IMR-90 (cell line): ENCODE results near the gene AADAC. TPM values are rescaled to one million over a fixed set of nuclear protein-coding genes. Genes with fewer than 3 reads are reported as not detected.

Source experiments
- ATAC-seq: fragments of 200-7000 bp; cut with Tn5 transposase; 2 replicates; pipeline ENCODE4 v1.9.1; 2020; ENCODE audit warnings: low read depth, mild to moderate bottlenecking, moderate library complexity
- BruUV-seq: library from RNA; stranded (reverse); fragments of 400-500 nt; replicated peaks from 2 replicates; lab custom pipeline; 2021; lab: Mats Ljungman, UMichigan
- CTCF ChIA-PET: fragments of 300-600 bp; formaldehyde crosslinking; extraction: SDS; loops from one replicate; lab custom pipeline; 2021; ENCODE audit warnings: antibody characterized with exemption; lab: Yijun Ruan, JAX
- POLR2A ChIA-PET: fragments of 300-600 bp; sonication (Branson Sonifier 250); formaldehyde crosslinking; loops from one replicate; lab custom pipeline; 2022; ENCODE audit warnings: antibody characterized with exemption; ENCODE audit not compliant: unreplicated experiment; lab: Charles Lee
- DNase-seq: peaks from one replicate; pipeline ENCODE4 v3.0.0; 2013
- H2AFZ ChIP-seq: replicated peaks from 2 replicates; pipeline ENCODE3; 2013; ENCODE audit warnings: low read length, mild to moderate bottlenecking; ENCODE audit not compliant: poor library complexity
- H2AK5ac ChIP-seq: 2 replicates; pipeline ENCODE4 v1.6.1; 2013; ENCODE audit warnings: low read depth, low read length, inconsistent platforms
- H2AK9ac ChIP-seq: replicated peaks from 2 replicates; pipeline ENCODE3; 2013; ENCODE audit warnings: mild to moderate bottlenecking, low read depth, low read length, moderate library complexity; ENCODE audit not compliant: poor library complexity
- H2BK120ac ChIP-seq: 2 replicates; pipeline ENCODE4 v1.6.1; 2013; ENCODE audit warnings: low read depth, low read length, inconsistent platforms
- H2BK15ac ChIP-seq: 3 replicates; pipeline ENCODE4 v1.6.1; 2013; ENCODE audit warnings: low read depth, low read length, inconsistent platforms
- H2BK20ac ChIP-seq: 2 replicates; pipeline ENCODE4 v1.6.1; 2013; ENCODE audit warnings: low read depth, mild to moderate bottlenecking, inconsistent platforms, low read length, moderate library complexity
- H2BK5ac ChIP-seq: 2 replicates; pipeline ENCODE4 v1.6.1; 2013; ENCODE audit warnings: mild to moderate bottlenecking, low read depth, low read length, inconsistent platforms; ENCODE audit not compliant: poor library complexity, severe bottlenecking
- H3K14ac ChIP-seq: replicated peaks from 2 replicates; pipeline ENCODE4 v1.6.1; 2013; ENCODE audit warnings: low read depth, low read length, inconsistent platforms
- H3K18ac ChIP-seq: 2 replicates; pipeline ENCODE4 v1.6.1; 2013; ENCODE audit warnings: low read depth, low read length, control low read depth
- H3K23ac ChIP-seq: 2 replicates; pipeline ENCODE4 v1.6.1; 2013; ENCODE audit warnings: low read depth, low read length, inconsistent platforms
- H3K27ac ChIP-seq: 2 replicates; pipeline ENCODE4 v1.5.1; 2013; ENCODE audit warnings: mild to moderate bottlenecking, control low read depth, low read length; ENCODE audit not compliant: insufficient read depth
- H3K27me3 ChIP-seq: 2 replicates; pipeline ENCODE4 v1.6.1; 2013; ENCODE audit warnings: low read length; ENCODE audit not compliant: control insufficient read depth, insufficient read depth
- H3K36me3 ChIP-seq: 2 replicates; pipeline ENCODE4 v1.6.1; 2013; ENCODE audit warnings: low read length, mixed read lengths; ENCODE audit not compliant: control insufficient read depth, insufficient read depth
- H3K4ac ChIP-seq: 2 replicates; pipeline ENCODE4 v1.6.1; 2013; ENCODE audit warnings: low read depth, low read length, inconsistent platforms
- H3K4me1 ChIP-seq: 2 replicates; pipeline ENCODE4 v1.6.1; 2013; ENCODE audit warnings: low read length, mixed read lengths; ENCODE audit not compliant: control insufficient read depth, insufficient read depth
- H3K4me2 ChIP-seq: 2 replicates; pipeline ENCODE4 v1.6.1; 2013; ENCODE audit warnings: low read depth, mild to moderate bottlenecking, control low read depth, low read length, moderate library complexity
- H3K4me3 ChIP-seq: 2 replicates; pipeline ENCODE4 v1.5.1; 2013; ENCODE audit warnings: low read depth, mild to moderate bottlenecking, control low read depth, low read length, moderate library complexity; ENCODE audit not compliant: insufficient read depth
- H3K56ac ChIP-seq: 2 replicates; pipeline ENCODE4 v1.6.1; 2013; ENCODE audit warnings: low read length, inconsistent platforms; ENCODE audit not compliant: insufficient read depth; ENCODE audit errors: extremely low read depth
- H3K79me1 ChIP-seq, 2 experiments: 2 replicates each; pipeline ENCODE4 v1.6.1; 2013; ENCODE audit warnings: low read length in 2 of 2, inconsistent platforms in 1 of 2, low read depth in 1 of 2
- H3K9ac ChIP-seq: 2 replicates; pipeline ENCODE4 v1.6.1; 2013; ENCODE audit warnings: low read depth, low read length, control low read depth
- H3K9me1 ChIP-seq: 2 replicates; pipeline ENCODE4 v1.6.1; 2013; ENCODE audit warnings: low read length, inconsistent platforms; ENCODE audit not compliant: insufficient read depth
- H3K9me3 ChIP-seq: 2 replicates; pipeline ENCODE4 v1.6.1; 2013; ENCODE audit warnings: low read length; ENCODE audit not compliant: control insufficient read depth, insufficient read depth
- H4K20me1 ChIP-seq: 2 replicates; pipeline ENCODE4 v1.6.1; 2013; ENCODE audit warnings: low read length, inconsistent platforms; ENCODE audit not compliant: insufficient read depth
- H4K5ac ChIP-seq: 2 replicates; pipeline ENCODE4 v1.6.1; 2013; ENCODE audit warnings: mild to moderate bottlenecking, low read depth, low read length, control low read depth
- H4K8ac ChIP-seq, 2 experiments: 2 replicates each; pipeline ENCODE4 v1.6.1; 2013; ENCODE audit warnings: low read depth in 2 of 2, low read length in 2 of 2, control low read depth in 1 of 2, inconsistent platforms in 1 of 2
- H4K91ac ChIP-seq: 2 replicates; pipeline ENCODE4 v1.6.1; 2013; ENCODE audit warnings: low read depth, low read length, inconsistent platforms; ENCODE audit not compliant: insufficient read depth
- CEBPB ChIP-seq: IDR thresholded peaks from 2 replicates; pipeline ENCODE4 v1.6.1; 2012; ENCODE audit warnings: low read depth, low read length, improper control_type of control experiment
- CHD1 ChIP-seq: IDR thresholded peaks from 2 replicates; pipeline ENCODE4 v1.6.1; 2012; ENCODE audit warnings: low read depth, low read length, improper control_type of control experiment
- MAFK ChIP-seq: IDR thresholded peaks from 2 replicates; pipeline ENCODE4 v1.6.1; 2012; ENCODE audit warnings: low read depth, low read length, improper control_type of control experiment
- MAZ ChIP-seq: IDR thresholded peaks from 2 replicates; pipeline ENCODE4 v1.6.1; 2012; ENCODE audit warnings: low read depth, mild to moderate bottlenecking, low read length, improper control_type of control experiment, moderate library complexity, borderline replicate concordance
- NFE2L2 ChIP-seq: fragments of 150-350 bp; IDR thresholded peaks from 2 replicates; pipeline ENCODE4 v1.6.1; 2016; ENCODE audit warnings: low read depth, mild to moderate bottlenecking, low read length
- POLR2A ChIP-seq: IDR thresholded peaks from 2 replicates; pipeline ENCODE4 v1.6.1; 2012; ENCODE audit warnings: mild to moderate bottlenecking, low read depth, low read length
- RAD21 ChIP-seq: IDR thresholded peaks from 2 replicates; pipeline ENCODE4 v1.6.1; 2012; ENCODE audit warnings: low read length, improper control_type of control experiment
- RCOR1 ChIP-seq: IDR thresholded peaks from 2 replicates; pipeline ENCODE4 v1.6.1; 2012; ENCODE audit warnings: mild to moderate bottlenecking, low read length, improper control_type of control experiment; ENCODE audit not compliant: insufficient replicate concordance
- RFX5 ChIP-seq: IDR thresholded peaks from 2 replicates; pipeline ENCODE4 v1.8.0; 2012; ENCODE audit warnings: low read depth, mild to moderate bottlenecking, low read length, moderate library complexity
- SMC3 ChIP-seq: fragments of 150-350 bp; IDR thresholded peaks from 2 replicates; pipeline ENCODE4 v1.6.1; 2016; ENCODE audit warnings: low read depth, mild to moderate bottlenecking, antibody characterized with exemption, low read length, moderate library complexity
- WGBS, 2 experiments: methylation state at CpG; one replicate each; pipeline versions ENCODE4 v1.1.5 to v1.1.7; 2013; ENCODE audit warnings: missing lambda C conversion rate in 2 of 2; ENCODE audit not compliant: insufficient read length in 1 of 2; ENCODE audit errors: extremely low coverage in 2 of 2; 5-methylcytosine and 5-hydroxymethylcytosine counted together
- dilution Hi-C: fragments of 300-500 bp; cut with HindIII; formaldehyde crosslinking; loops from one replicate; pipeline ENCODE4 v1.14.3; 2018; ENCODE audit warnings: low sequenced_read_pairs; ENCODE audit not compliant: unreplicated experiment
- in situ Hi-C: fragments of 300-500 bp; cut with MboI; formaldehyde crosslinking; loops from 3 replicates; pipeline ENCODE4 v1.14.3; 2019; ENCODE audit warnings: low sequenced_read_pairs, inconsistent platforms, mixed read lengths
- intact Hi-C: fragments of 100-400 bp; cut with micrococcal nuclease; formaldehyde crosslinking; loops from 2 replicates; pipeline ENCODE4 v1.10.0; 2022
- polyA plus RNA-seq, 3 experiments: library from polyadenylated mRNA; depleted of rRNA; stranded (reverse); fragments of >200 nt; gene quantifications; 2 replicates each; pipeline ENCODE4 v1.2.3, GENCODE V29; 2012; ENCODE audit warnings: low replicate concordance in 1 of 3
- total RNA-seq: library from RNA; depleted of rRNA; stranded (reverse); fragments of >200 nt; gene quantifications from 2 replicates; pipeline ENCODE4 v1.2.3, GENCODE V29; 2012
- TF ChIP-seq, protein P1 (sequence below): conservative IDR thresholded peaks from 2 replicates; pipeline ENCODE4 v1.5.1; 2012; ENCODE audit warnings: mild to moderate bottlenecking, low read depth, low read length, improper control_type of control experiment
- TF ChIP-seq, protein P2 (sequence below): fragments of 150-350 bp; IDR thresholded peaks from 2 replicates; pipeline ENCODE4 v1.6.1; 2016; ENCODE audit warnings: low read depth, mild to moderate bottlenecking, low read length, moderate library complexity, borderline replicate concordance
- TF ChIP-seq, protein P3 (sequence below): fragments of 150-350 bp; IDR thresholded peaks from 2 replicates; pipeline ENCODE4 v1.6.1; 2017; ENCODE audit warnings: mild to moderate bottlenecking, antibody characterized with exemption, low read length, low read depth

Gene AADAC
- total and polyA plus RNA-seq, 2 of the 4 experiments (the other 2 are of a cell fraction): not detected

DNA sequence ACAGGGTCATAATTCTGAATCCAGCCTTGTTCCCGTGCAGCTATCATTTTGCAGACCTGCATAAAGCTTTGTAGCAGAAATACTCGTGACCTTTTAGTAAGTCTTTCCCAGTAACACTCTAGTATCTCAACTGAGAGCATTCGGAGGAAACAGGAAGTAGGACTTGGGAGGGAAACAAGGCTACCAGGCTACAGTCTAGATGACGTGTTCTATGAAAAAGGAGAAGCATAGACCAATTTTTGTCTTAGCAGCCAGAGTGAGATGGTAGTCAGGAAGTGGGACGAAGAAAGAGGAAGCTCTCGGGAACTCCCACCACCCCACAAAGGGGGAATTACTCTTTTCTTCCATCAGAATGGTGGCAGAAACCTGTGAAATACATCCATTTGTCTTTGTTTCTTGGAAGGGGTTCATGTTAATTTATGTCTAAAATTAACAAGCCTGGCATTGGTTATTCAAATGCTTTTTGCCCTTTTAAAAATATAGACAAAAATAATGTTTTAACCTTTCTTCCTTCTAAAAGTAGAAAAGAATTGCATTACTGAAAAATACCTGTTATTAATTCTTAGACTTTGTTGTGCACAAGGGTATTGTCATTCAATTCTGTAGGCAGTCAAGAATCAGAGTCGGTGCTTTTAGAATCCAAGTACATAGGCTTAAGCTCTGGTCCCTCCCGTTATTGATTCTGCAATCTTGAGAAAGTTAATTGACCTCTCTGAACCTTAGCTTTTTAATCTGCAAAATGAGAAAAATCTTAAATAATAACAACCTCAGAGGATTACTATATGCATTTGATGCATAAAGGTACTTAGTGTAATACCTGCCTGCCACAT is 57.9 kb downstream of the AADAC start:
- TF ChIP-seq POLR2A (no peak), RAD21 (no peak), MAZ (no peak), RCOR1 (no peak), CEBPB (no peak), SMC3 (no peak), NFE2L2 (no peak), MAFK (no peak), RFX5 (no peak), CHD1 (no peak)
- TF ChIP-seq, protein P1, sequence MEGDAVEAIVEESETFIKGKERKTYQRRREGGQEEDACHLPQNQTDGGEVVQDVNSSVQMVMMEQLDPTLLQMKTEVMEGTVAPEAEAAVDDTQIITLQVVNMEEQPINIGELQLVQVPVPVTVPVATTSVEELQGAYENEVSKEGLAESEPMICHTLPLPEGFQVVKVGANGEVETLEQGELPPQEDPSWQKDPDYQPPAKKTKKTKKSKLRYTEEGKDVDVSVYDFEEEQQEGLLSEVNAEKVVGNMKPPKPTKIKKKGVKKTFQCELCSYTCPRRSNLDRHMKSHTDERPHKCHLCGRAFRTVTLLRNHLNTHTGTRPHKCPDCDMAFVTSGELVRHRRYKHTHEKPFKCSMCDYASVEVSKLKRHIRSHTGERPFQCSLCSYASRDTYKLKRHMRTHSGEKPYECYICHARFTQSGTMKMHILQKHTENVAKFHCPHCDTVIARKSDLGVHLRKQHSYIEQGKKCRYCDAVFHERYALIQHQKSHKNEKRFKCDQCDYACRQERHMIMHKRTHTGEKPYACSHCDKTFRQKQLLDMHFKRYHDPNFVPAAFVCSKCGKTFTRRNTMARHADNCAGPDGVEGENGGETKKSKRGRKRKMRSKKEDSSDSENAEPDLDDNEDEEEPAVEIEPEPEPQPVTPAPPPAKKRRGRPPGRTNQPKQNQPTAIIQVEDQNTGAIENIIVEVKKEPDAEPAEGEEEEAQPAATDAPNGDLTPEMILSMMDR: no peak
- TF ChIP-seq, protein P2, sequence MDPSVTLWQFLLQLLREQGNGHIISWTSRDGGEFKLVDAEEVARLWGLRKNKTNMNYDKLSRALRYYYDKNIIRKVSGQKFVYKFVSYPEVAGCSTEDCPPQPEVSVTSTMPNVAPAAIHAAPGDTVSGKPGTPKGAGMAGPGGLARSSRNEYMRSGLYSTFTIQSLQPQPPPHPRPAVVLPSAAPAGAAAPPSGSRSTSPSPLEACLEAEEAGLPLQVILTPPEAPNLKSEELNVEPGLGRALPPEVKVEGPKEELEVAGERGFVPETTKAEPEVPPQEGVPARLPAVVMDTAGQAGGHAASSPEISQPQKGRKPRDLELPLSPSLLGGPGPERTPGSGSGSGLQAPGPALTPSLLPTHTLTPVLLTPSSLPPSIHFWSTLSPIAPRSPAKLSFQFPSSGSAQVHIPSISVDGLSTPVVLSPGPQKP: no peak
- TF ChIP-seq, protein P3, sequence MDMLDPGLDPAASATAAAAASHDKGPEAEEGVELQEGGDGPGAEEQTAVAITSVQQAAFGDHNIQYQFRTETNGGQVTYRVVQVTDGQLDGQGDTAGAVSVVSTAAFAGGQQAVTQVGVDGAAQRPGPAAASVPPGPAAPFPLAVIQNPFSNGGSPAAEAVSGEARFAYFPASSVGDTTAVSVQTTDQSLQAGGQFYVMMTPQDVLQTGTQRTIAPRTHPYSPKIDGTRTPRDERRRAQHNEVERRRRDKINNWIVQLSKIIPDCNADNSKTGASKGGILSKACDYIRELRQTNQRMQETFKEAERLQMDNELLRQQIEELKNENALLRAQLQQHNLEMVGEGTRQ: no peak
- CTCF ChIA-PET: no interaction called here

More for the DNA sequence above, 57.9 kb downstream of the AADAC start:
- Histone ChIP-seq H3K56ac (no peak overlapping the region), H2BK15ac (no peak overlapping the region), H2AFZ (peak overlapping the region; percentile 73), H2BK20ac (no peak overlapping the region), H3K23ac (no peak overlapping the region), H2AK9ac (no peak overlapping the region), H4K5ac (peak overlapping the region; percentile 52; the same call in 1 of the 2 replicates), H4K91ac (no peak overlapping the region), H3K79me1 (no peaks in the 10 kb centered on the region), H3K4me1 (peaks cover 2% of the 10 kb centered on the region), H4K20me1 (no peaks in the 10 kb centered on the region), H3K9me1 (peaks cover 5% of the 10 kb centered on the region; the same call in 1 of the 2 replicates), H3K4me2 (no peak overlapping the region), H3K14ac (peak overlapping the region; percentile 8; the same call in 1 of the 2 replicates), H2AK5ac (no peak overlapping the region), H4K8ac (peak overlapping the region; percentile 4 to 73; a peak in 1 of 4 replicates), H3K18ac (no peak overlapping the region), H3K4ac (no peak overlapping the region; the same call in 1 of the 2 replicates), H2BK120ac (peak overlapping the region; percentile 28; the same call in 1 of the 2 replicates), H3K9me3 (no peaks in the 10 kb centered on the region), H3K4me3 (no peak overlapping the region), H3K9ac (no peak overlapping the region), H2BK5ac (no peak overlapping the region), H3K36me3 (no peaks in the 10 kb centered on the region), H3K27me3 (no peaks in the 10 kb centered on the region), H3K27ac (no peak overlapping the region)
- WGBS, 2 experiments: 74% methylated on average over 3 of the region's 8 CpGs; no CpG with 5 or more reads in 1 of the 2 experiments
- ATAC-seq: no peak
- intact Hi-C loops (no loop called here), in situ Hi-C loops (no loop called here), dilution Hi-C loops (no loop called here)
- POLR2A ChIA-PET: no interaction called here
- no peak for DNase-seq
- no TSS peak for BruUV-seq
